ENCODE measurements around the gene STOX1. TPM values are rescaled to one million over a fixed set of nuclear protein-coding genes. Genes with fewer than 3 reads are reported as not detected.

Gene STOX1
- total and polyA plus RNA-seq, 10 donors = 0.11 to 2.2 (median 0.38) TPM; not detected in 1

GRCh38 chr10:68870545-68871104 lies 43.3 kb downstream of the STOX1 start:
- intact Hi-C loops (cut with DNase I; ENCODE audit: low total_unique reads) = no loop called here
- H3K4me1 ChIP-seq = no peaks in the 10 kb centered on the region
- H3K36me3 ChIP-seq = no peaks in the 10 kb centered on the region
- no peak for TF ChIP-seq POLR2AphosphoS5 (IDR thresholded peaks at IDR 0.05)
- no peak for TF ChIP-seq POLR2A (IDR thresholded peaks at IDR 0.05)
- TF ChIP-seq CTCF (IDR thresholded peaks at IDR 0.05 in 8 of 11, conservative IDR thresholded peaks at IDR 0.05 in 3 of 11) = no peak
- no peak for DNase-seq
- H3K27me3 ChIP-seq (replicated peaks in 1 of 7) = no peaks in the 10 kb centered on the region
- 46 to 61% (median 52%) methylated on average over 3 of the region's 3 CpGs for WGBS, 5 donors
- H3K4me3 ChIP-seq = no peak overlapping the region
- H3K9me3 ChIP-seq = peaks cover 0 to 9% (median 0%) of the 10 kb centered on the region in 8 donors
- peak overlapping the region in 1 of 8 donors; percentile 45 for H3K27ac ChIP-seq

DNA sequence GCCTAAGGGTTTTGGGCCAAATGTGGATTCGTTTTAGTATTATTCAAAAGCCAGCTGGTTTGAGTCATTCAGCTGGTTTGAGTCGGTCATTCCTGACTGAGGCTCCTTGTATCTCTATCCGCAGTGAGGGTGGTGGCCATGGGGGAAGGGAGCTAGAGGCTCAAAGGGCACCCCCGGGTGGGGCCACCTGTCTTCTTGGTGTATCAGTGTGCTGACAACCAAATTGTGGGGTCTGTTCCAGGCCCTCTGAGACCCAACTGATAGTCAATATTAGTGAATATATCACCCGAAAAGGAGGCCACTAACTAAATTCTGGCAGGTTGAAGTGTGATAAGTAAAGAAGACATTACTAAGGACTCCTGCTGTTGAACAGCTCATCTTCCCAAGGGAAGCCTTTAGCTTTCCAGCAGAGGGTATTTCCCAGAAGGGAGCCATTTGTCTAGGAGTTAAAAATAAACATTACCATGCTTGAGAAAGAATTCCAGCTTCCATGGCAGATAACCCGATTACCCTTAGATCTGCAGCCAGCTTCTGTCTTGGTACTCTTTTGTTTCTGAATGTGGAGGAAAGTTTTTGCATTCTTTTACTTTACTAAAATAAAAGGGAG lies 43.9 kb downstream of the STOX1 start:
- 60 to 73% (median 70%) methylated on average over 6 of the region's 6 CpGs for WGBS, 5 donors
- no peak for DNase-seq
- intact Hi-C loops (cut with DNase I; ENCODE audit: low total_unique reads) = no loop called here

DNA sequence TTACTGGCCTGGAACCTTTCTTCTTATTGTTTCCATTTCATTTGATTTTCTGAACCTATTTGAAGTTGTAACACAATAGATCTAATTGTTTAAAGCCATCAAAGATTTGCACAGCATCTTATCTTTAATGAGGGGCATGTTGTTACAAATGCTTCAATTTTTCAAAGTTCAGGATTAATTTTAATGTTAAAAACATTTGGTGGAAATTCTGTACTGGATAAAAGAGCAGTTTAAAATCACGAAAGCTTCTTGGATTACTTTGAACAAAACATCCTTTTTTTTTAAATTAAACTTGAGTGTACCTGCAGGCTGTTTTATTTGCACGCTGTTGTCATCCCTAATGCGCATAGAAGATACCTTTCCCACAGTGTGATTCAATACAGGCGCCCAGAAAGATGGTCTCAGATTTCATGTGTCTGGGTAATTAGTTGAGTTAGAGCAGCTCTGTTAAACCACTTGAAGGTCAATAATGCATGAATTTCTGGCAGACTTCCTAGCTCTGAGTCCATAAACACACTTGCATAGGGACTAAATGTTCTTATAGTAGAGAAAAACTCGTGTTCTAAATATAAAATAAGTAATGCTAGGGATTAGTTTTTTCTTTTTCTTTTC lies 44.5 kb downstream of the STOX1 start:
- H3K27ac ChIP-seq = peak overlapping the region in 3 of 8 donors; percentile 13 to 45 (median 28)
- H3K9me3 ChIP-seq = peaks cover 0 to 9% (median 0%) of the 10 kb centered on the region in 8 donors
- TF ChIP-seq CTCF (IDR thresholded peaks at IDR 0.05 in 8 of 11, conservative IDR thresholded peaks at IDR 0.05 in 3 of 11) (no peak), POLR2A (IDR thresholded peaks at IDR 0.05) (no peak), POLR2AphosphoS5 (IDR thresholded peaks at IDR 0.05) (no peak)
- 69 to 81% (median 76%) methylated on average over 5 of the region's 5 CpGs for WGBS, 5 donors
- intact Hi-C loops (cut with DNase I; ENCODE audit: low total_unique reads) = no loop called here
- no peaks in the 10 kb centered on the region for H3K36me3 ChIP-seq
- no peaks in the 10 kb centered on the region for H3K27me3 ChIP-seq (replicated peaks in 1 of 7)
- no peak for DNase-seq
- H3K4me3 ChIP-seq = no peak overlapping the region
- no peaks in the 10 kb centered on the region for H3K4me1 ChIP-seq

More for the DNA sequence above, 43.9 kb downstream of the STOX1 start:
- Histone ChIP-seq H3K4me3 (no peak overlapping the region), H3K36me3 (no peaks in the 10 kb centered on the region), H3K27me3 (replicated peaks in 1 of 7) (no peaks in the 10 kb centered on the region), H3K27ac (peak overlapping the region in 3 of 8 donors; percentile 13 to 45 (median 28)), H3K9me3 (peaks cover 0 to 9% (median 0%) of the 10 kb centered on the region in 8 donors), H3K4me1 (no peaks in the 10 kb centered on the region)
- TF ChIP-seq CTCF (IDR thresholded peaks at IDR 0.05 in 8 of 11, conservative IDR thresholded peaks at IDR 0.05 in 3 of 11) (no peak), POLR2AphosphoS5 (IDR thresholded peaks at IDR 0.05) (no peak), POLR2A (IDR thresholded peaks at IDR 0.05) (no peak)

Measured in spleen (tissue), 11 donors.